AG04449 (cell line): Measurements from ENCODE around the gene GTF2H2.
"Not testable (repeated sequence)": the region's sequence is repeated elsewhere in the genome, so short reads cannot be mapped to it uniquely, and the experiment has no call there.

Source experiments
- CTCF ChIA-PET: fragments of 350-600 bp; formaldehyde crosslinking; extraction: SDS; loops from one replicate; lab custom pipeline; 2021; ENCODE audit warnings: antibody characterized with exemption; lab: Yijun Ruan, JAX
- POLR2A ChIA-PET: fragments of 400-600, 350-600 bp; formaldehyde crosslinking; extraction: SDS; loops from one replicate; lab custom pipeline; 2020; ENCODE audit warnings: antibody characterized with exemption, inconsistent platforms; lab: Yijun Ruan, JAX
- DNase-seq: peaks from one replicate; pipeline ENCODE4 v3.0.0-alpha.2; 2010; ENCODE audit warnings: low read depth, low spot score
- H3K4me3 ChIP-seq: 2 replicates; pipeline ENCODE4 v1.5.1; 2011; ENCODE audit warnings: low read depth, mild to moderate bottlenecking, control low read depth, low read length

Gene GTF2H2

GRCh38 chr5:71067262-71067928, at the start of gene GTF2H2:
TSS of gene GTF2H2 (minus strand) at chr5:71067676. CDS start at chr5:71062763, 4,913 bp downstream.
- CTCF ChIA-PET, DNase-seq, POLR2A ChIA-PET, H3K4me3 ChIP-seq: not testable (repeated sequence)

GRCh38 chr5:71109730-71110275, 42.3 kb upstream of the GTF2H2 start:
- POLR2A ChIA-PET, CTCF ChIA-PET, DNase-seq, H3K4me3 ChIP-seq: not testable (repeated sequence)

GRCh38 chr5:71099996-71100395, 32.5 kb upstream of the GTF2H2 start:
- POLR2A ChIA-PET, CTCF ChIA-PET, DNase-seq, H3K4me3 ChIP-seq: not testable (repeated sequence)

GRCh38 chr5:71097930-71098203, 30.4 kb upstream of the GTF2H2 start:
- POLR2A ChIA-PET, H3K4me3 ChIP-seq, CTCF ChIA-PET, DNase-seq: not testable (repeated sequence)

GRCh38 chr5:71097173-71097929, 29.9 kb upstream of the GTF2H2 start:
- CTCF ChIA-PET, DNase-seq, H3K4me3 ChIP-seq, POLR2A ChIA-PET: not testable (repeated sequence)

GRCh38 chr5:71089773-71090172, 22.3 kb upstream of the GTF2H2 start:
- CTCF ChIA-PET, H3K4me3 ChIP-seq, DNase-seq, POLR2A ChIA-PET: not testable (repeated sequence)

- H3K4me3 ChIP-seq, POLR2A ChIA-PET, CTCF ChIA-PET, DNase-seq: not testable (repeated sequence)
Observed at GRCh38 chr5:71088754-71089153, 21.3 kb upstream of the GTF2H2 start.

GRCh38 chr5:71086145-71086544, 18.7 kb upstream of the GTF2H2 start:
- H3K4me3 ChIP-seq, POLR2A ChIA-PET, DNase-seq, CTCF ChIA-PET: not testable (repeated sequence)

- POLR2A ChIA-PET, CTCF ChIA-PET, DNase-seq, H3K4me3 ChIP-seq: not testable (repeated sequence)
Observed at GRCh38 chr5:71084280-71085063, 17.0 kb upstream of the GTF2H2 start.

- POLR2A ChIA-PET, H3K4me3 ChIP-seq, DNase-seq, CTCF ChIA-PET: not testable (repeated sequence)
Observed at GRCh38 chr5:71082898-71083297, 15.4 kb upstream of the GTF2H2 start.

GRCh38 chr5:71082340-71082739, 14.9 kb upstream of the GTF2H2 start:
- POLR2A ChIA-PET, DNase-seq, H3K4me3 ChIP-seq, CTCF ChIA-PET: not testable (repeated sequence)

GRCh38 chr5:71061322-71061721, 6.2 kb downstream of the GTF2H2 start:
- CTCF ChIA-PET, H3K4me3 ChIP-seq, POLR2A ChIA-PET, DNase-seq: not testable (repeated sequence)

GRCh38 chr5:71059426-71059825, 8.1 kb downstream of the GTF2H2 start:
- POLR2A ChIA-PET, H3K4me3 ChIP-seq, CTCF ChIA-PET, DNase-seq: not testable (repeated sequence)

GRCh38 chr5:71044808-71045207, 22.7 kb downstream of the GTF2H2 start:
- DNase-seq, POLR2A ChIA-PET, CTCF ChIA-PET, H3K4me3 ChIP-seq: not testable (repeated sequence)

GRCh38 chr5:71044128-71044527, 23.3 kb downstream of the GTF2H2 start:
- CTCF ChIA-PET, DNase-seq, POLR2A ChIA-PET, H3K4me3 ChIP-seq: not testable (repeated sequence)

GRCh38 chr5:71031046-71031776, 36.3 kb downstream of the GTF2H2 start:
- POLR2A ChIA-PET, DNase-seq, H3K4me3 ChIP-seq, CTCF ChIA-PET: not testable (repeated sequence)
